ENCODE results near the gene C11orf91. TPM values are rescaled to one million over a fixed set of nuclear protein-coding genes. Genes with fewer than 3 reads are reported as not detected.
"Not testable (repeated sequence)": the region's sequence is repeated elsewhere in the genome, so short reads cannot be mapped to it uniquely, and the experiment has no call there.

C11orf91 gene
- total and polyA plus RNA-seq, 8 donors, result 2.2 TPM; not detected in 7

DNA sequence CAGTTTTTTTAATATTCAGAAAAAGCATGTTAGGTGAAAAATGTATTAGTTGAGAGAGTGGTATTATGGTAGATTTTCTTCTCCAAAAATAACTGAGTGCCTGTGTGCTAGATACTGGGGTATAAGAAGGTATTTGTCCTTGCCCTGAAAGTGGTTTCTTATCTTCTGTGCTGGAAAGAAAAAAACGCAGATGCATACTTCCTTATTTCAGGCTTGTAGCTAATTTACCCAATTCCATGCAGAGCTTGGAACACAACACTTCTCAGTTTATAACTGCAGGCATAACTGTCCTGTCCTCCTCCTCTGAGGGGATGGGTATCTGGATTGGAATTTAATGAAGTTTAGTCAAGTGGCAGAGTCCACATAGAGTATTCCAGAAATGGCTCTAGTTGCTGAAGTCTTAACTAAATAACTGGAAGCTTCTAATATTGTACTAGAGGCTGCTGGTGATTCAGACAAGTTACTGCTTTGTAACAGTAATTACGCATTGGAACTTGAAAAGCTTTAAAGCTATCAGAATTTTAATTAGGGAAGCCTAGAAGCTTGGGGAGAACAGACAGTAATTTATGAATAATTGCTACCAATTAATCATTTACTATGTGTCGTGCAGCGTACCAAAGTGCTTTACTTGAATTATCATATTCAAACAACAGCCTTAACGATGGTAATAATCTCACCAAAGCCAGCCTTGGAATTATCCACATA lies 12.7 kb upstream of the C11orf91 start:
- TF ChIP-seq, protein P1, sequence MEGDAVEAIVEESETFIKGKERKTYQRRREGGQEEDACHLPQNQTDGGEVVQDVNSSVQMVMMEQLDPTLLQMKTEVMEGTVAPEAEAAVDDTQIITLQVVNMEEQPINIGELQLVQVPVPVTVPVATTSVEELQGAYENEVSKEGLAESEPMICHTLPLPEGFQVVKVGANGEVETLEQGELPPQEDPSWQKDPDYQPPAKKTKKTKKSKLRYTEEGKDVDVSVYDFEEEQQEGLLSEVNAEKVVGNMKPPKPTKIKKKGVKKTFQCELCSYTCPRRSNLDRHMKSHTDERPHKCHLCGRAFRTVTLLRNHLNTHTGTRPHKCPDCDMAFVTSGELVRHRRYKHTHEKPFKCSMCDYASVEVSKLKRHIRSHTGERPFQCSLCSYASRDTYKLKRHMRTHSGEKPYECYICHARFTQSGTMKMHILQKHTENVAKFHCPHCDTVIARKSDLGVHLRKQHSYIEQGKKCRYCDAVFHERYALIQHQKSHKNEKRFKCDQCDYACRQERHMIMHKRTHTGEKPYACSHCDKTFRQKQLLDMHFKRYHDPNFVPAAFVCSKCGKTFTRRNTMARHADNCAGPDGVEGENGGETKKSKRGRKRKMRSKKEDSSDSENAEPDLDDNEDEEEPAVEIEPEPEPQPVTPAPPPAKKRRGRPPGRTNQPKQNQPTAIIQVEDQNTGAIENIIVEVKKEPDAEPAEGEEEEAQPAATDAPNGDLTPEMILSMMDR (IDR thresholded peaks at IDR 0.05), result no peak
- Histone ChIP-seq H3K9me3 (no peaks in the 10 kb centered on the region), H3K27ac (peak overlapping the region; percentile 57 to 61), H3K4me3 (no peak overlapping the region), H3K27me3 (no peaks in the 10 kb centered on the region), H3K4me1 (peaks cover 20 to 63% of the 10 kb centered on the region in 2 donors), H3K36me3 (peaks cover 0 to 96% of the 10 kb centered on the region in 2 donors)
- intact Hi-C loops (cut with DNase I), result no loop called here
- ATAC-seq (peak; percentile 33), DNase-seq (no peak)

DNA sequence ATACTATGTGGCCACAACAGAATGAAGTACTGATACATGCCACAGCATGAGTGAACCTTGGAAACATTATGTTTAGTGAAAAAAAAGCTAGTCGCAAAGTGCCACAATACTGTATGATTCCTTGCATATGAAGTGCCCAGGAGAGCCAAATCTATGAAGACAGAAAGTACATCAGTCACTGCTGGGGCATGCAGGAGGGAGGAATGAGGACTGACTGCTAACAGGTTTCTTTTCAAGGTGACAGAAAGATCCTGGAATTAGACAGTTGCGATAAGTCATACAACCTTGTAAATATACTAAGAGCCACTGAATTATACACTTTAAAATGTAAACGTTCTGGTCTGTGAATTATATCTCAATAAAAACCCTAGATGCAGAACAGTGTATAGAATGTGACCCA lies 11.8 kb upstream of the C11orf91 start:
- H3K27me3 ChIP-seq, result no peaks in the 10 kb centered on the region
- intact Hi-C loops (cut with DNase I), result no loop called here
- TF ChIP-seq, protein P1 (IDR thresholded peaks at IDR 0.05), result no peak
- no peaks in the 10 kb centered on the region for H3K9me3 ChIP-seq
- DNase-seq, result no peak
- peaks cover 20 to 63% of the 10 kb centered on the region in 2 donors for H3K4me1 ChIP-seq
- no peak for ATAC-seq
- H3K36me3 ChIP-seq, result peaks cover 0 to 93% of the 10 kb centered on the region in 2 donors
- no peak overlapping the region for H3K4me3 ChIP-seq
- no peak overlapping the region for H3K27ac ChIP-seq

DNA sequence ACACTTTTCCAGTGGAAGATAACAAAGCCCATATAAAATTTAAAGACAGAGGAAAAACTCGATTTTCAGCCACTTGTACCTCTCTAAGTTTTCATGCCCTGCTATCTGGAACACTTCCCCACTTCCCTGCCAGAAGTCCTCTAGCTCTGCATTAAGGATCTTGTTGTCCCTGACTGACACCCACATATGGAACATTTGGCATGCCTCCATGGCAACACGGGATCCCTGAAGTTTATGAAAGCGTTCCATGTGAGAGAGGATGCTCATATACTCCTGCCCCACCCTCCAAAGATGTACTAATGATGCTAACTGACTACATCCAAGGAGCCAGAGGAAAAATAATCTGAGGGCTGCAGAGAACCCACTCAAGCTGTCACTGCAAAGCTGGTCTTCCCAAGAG lies 8.8 kb upstream of the C11orf91 start:
- intact Hi-C loops (cut with DNase I), result no loop called here
- Histone ChIP-seq H3K4me1 (peaks cover 13 to 64% of the 10 kb centered on the region in 2 donors), H3K36me3 (peaks cover 0 to 82% of the 10 kb centered on the region in 2 donors)

DNA sequence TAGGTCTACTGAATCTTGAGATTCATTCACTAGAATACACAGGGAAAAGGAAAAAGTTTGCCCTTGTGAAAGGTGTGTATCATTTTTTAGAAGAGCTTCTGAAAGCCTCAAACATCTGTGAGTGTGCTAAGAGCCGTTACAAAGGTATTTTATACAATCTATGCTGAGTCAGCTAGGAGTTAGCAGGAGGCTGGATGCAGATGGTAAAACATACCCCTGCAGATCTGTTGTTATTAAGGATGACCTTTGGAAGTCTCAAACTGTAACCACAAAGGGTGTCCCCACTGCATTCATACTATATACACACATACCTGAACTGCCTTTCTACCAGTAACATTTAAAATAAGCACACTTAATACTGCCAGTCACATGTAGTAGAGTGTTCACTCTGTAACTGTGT lies 8.4 kb upstream of the C11orf91 start:
- H3K36me3 ChIP-seq, result peaks cover 0 to 78% of the 10 kb centered on the region in 2 donors
- DNase-seq, result no peak
- H3K4me1 ChIP-seq, result peaks cover 8 to 68% of the 10 kb centered on the region in 2 donors
- intact Hi-C loops (cut with DNase I), result no loop called here
- no peak overlapping the region for H3K4me3 ChIP-seq
- TF ChIP-seq, protein P1 (IDR thresholded peaks at IDR 0.05), result no peak
- no peaks in the 10 kb centered on the region for H3K9me3 ChIP-seq
- H3K27ac ChIP-seq, result no peak overlapping the region
- no peak for ATAC-seq
- H3K27me3 ChIP-seq, result no peaks in the 10 kb centered on the region

More for the DNA sequence above, 8.8 kb upstream of the C11orf91 start:
- Histone ChIP-seq H3K9me3 (no peaks in the 10 kb centered on the region), H3K4me3 (no peak overlapping the region), H3K27me3 (no peaks in the 10 kb centered on the region), H3K27ac (no peak overlapping the region)
- DNase-seq (no peak), ATAC-seq (no peak)
- TF ChIP-seq, protein P1 (IDR thresholded peaks at IDR 0.05), result no peak

DNA sequence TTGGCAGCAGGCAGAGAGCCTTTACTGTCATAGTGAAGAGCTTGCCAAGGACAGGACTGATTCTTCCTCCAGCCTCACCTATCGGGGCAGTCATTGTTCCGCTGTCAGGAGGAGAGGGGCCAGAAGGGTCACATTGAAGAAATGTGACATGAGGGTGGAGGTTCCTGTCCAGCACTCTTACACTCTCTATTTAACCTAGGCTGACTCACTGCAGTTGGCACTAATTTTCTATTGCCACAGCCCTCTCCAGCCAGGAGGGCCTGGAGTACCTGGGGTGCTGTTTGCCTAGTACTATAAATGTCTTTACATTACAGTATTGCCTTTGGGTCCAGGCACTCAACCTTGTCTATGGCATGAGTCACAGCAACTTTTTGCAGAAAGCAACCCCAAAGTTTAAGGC lies 7.2 kb upstream of the C11orf91 start:
- intact Hi-C loops (cut with DNase I); H3K9me3 ChIP-seq; H3K4me3 ChIP-seq; H3K27me3 ChIP-seq: not testable (repeated sequence)
- Histone ChIP-seq H3K36me3 (peaks cover 0 to 67% of the 10 kb centered on the region in 2 donors), H3K27ac (peak overlapping the region; percentile 50 to 80), H3K4me1 (peaks cover 13 to 69% of the 10 kb centered on the region in 2 donors)
- DNase-seq (peak in 1 of 4 donors; percentile 62), ATAC-seq (peak; percentile 82)
